ENCODE measurements around the gene PAGR1. TPM values are rescaled to one million over a fixed set of nuclear protein-coding genes. Genes with fewer than 3 reads are reported as not detected.

PAGR1 gene
- total and polyA plus RNA-seq, 2 of the 8 experiments (the other 6 are each of a cell fraction or from before 2014, with no cell fraction given): 35.4 to 56.4 TPM

DNA sequence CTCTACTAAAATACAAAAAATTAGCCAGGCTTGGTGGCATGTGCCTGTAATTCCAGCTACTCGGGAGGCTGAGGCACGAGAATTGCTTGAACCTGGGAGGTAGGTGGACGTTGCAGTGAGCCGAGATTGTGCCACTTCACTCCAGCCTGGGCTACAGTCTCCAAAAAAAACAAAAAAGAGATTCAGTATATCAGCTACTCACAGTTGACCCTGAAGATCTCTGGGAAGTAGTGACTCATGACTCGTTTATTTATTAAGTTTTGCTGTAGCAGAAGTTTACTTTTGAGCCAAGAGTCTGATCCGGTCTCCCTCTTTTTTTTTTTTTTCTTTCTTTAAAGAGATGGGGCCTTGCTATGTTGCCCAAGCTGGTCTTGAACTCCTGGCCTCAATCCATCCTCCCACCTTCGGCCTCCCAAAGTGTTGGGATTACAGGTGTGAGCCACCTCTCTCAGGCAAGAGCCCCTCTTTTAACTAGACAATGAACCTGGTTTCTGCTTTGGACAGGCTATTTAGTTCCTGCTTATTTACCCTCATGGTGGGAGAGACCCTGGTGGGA, 8.7 kb downstream of the PAGR1 start:
- no peak overlapping the region for H3K4me2 ChIP-seq (ENCODE audit: insufficient read depth in 1 of 2, low read depth in 2 of 2, low read length in 2 of 2)
- TF ChIP-seq TEAD4 (IDR thresholded peaks at IDR 0.05; ENCODE audit: low read depth, low read length) (no peak), FOSL1 (IDR thresholded peaks at IDR 0.05; ENCODE audit: insufficient read depth, low read depth, low read length) (no peak), CHD2 (IDR thresholded peaks at IDR 0.05; ENCODE audit: low read length) (no peak), BRCA1 (IDR thresholded peaks at IDR 0.05; ENCODE audit: low read depth, low read length) (no peak), POLR2A (IDR thresholded peaks at IDR 0.05; ENCODE audit: control extremely low read depth in 1 of 2, low read depth in 2 of 2, low read length in 2 of 2) (no peak), SAP30 (IDR thresholded peaks at IDR 0.05; ENCODE audit: insufficient read depth, insufficient replicate concordance, low read length) (no peak), CBX5 (IDR thresholded peaks at IDR 0.05; ENCODE audit: low read depth, low read length) (no peak), SIRT6 (IDR thresholded peaks at IDR 0.05; ENCODE audit: low read length) (no peak), JUND (IDR thresholded peaks at IDR 0.05; ENCODE audit: low read length) (no peak), EGR1 (IDR thresholded peaks at IDR 0.05; ENCODE audit: borderline replicate concordance, low read depth, low read length) (no peak), KDM1A (IDR thresholded peaks at IDR 0.05; ENCODE audit: borderline replicate concordance, low read length) (no peak)
- TF ChIP-seq, protein P1, sequence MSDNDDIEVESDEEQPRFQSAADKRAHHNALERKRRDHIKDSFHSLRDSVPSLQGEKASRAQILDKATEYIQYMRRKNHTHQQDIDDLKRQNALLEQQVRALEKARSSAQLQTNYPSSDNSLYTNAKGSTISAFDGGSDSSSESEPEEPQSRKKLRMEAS (IDR thresholded peaks at IDR 0.05): no peak
- TF ChIP-seq, protein P2, sequence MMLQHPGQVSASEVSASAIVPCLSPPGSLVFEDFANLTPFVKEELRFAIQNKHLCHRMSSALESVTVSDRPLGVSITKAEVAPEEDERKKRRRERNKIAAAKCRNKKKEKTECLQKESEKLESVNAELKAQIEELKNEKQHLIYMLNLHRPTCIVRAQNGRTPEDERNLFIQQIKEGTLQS (IDR thresholded peaks at IDR 0.05; ENCODE audit: insufficient read depth, low read depth, low read length): no peak

More for the DNA sequence above, 8.7 kb downstream of the PAGR1 start:
- Histone ChIP-seq H2BK15ac (ENCODE audit: low read length) (no peak overlapping the region), H2BK20ac (ENCODE audit: low read length) (no peak overlapping the region), H4K20me1 (replicated peaks in 1 of 2; ENCODE audit: control insufficient read depth in 1 of 2, insufficient read depth in 2 of 2, low read length in 2 of 2) (peaks cover 0 to 2% of the 10 kb centered on the region in 2 experiments), H3K9ac (replicated peaks in 1 of 4; ENCODE audit: extremely low read depth in 1 of 4, low read depth in 3 of 4, low read length in 3 of 4) (no peak overlapping the region), H2BK120ac (replicated peaks; ENCODE audit: low read depth, low read length) (no peak overlapping the region), H3K36me3 (ENCODE audit: control insufficient read depth in 2 of 4, insufficient read depth in 4 of 4, low read length in 3 of 4) (peaks cover under 1 to 7% (median 6%) of the 10 kb centered on the region in 4 experiments; a peak in 7 of 8 replicates), H3K4ac (replicated peaks; ENCODE audit: insufficient read length, low read depth, low read length) (no peak overlapping the region), H3K23ac (ENCODE audit: insufficient read length) (no peak overlapping the region), H3K79me2 (ENCODE audit: control insufficient read depth in 1 of 2, insufficient read depth in 2 of 2, low read length in 2 of 2) (no peaks in the 10 kb centered on the region), H3K79me1 (ENCODE audit: low read depth, low read length) (peaks cover 5% of the 10 kb centered on the region; the same call in 1 of the 2 replicates), H3K4me3 (ENCODE audit: extremely low read depth in 1 of 4, insufficient read depth in 2 of 4, low read depth in 3 of 4, low read length in 4 of 4) (no peak overlapping the region), H3K14ac (ENCODE audit: insufficient read length) (no peak overlapping the region), H2BK5ac (ENCODE audit: low read depth, low read length) (peak overlapping the region; percentile 39; the same call in 1 of the 2 replicates), H3K27ac (ENCODE audit: low read depth, low read length) (no peak overlapping the region), H3K4me1 (replicated peaks in 1 of 4; ENCODE audit: control insufficient read depth in 3 of 4, insufficient read depth in 4 of 4, low read length in 3 of 4) (peaks cover 0 to 8% (median 3%) of the 10 kb centered on the region in 4 experiments; a peak in 5 of 7 replicates), H3K27me3 (replicated peaks in 1 of 4; ENCODE audit: control insufficient read depth in 3 of 4, extremely low read depth in 1 of 4, insufficient read depth in 3 of 4, low read length in 3 of 4) (no peaks in the 10 kb centered on the region), H3K18ac (ENCODE audit: extremely low read depth, low read length) (no peak overlapping the region), H3K56ac (replicated peaks; ENCODE audit: insufficient read length, low read depth, low read length) (no peak overlapping the region), H4K91ac (replicated peaks; ENCODE audit: insufficient read length, low read length) (no peak overlapping the region), H4K5ac (ENCODE audit: insufficient read length, low read depth, low read length) (no peak overlapping the region), H2AFZ (ENCODE audit: low read length) (no peak overlapping the region), H2AK5ac (ENCODE audit: low read depth, low read length) (peak overlapping the region; percentile 82; the same call in 1 of the 2 replicates), H4K8ac (ENCODE audit: extremely low read depth, insufficient read depth, low read length) (no peak overlapping the region), H3K23me2 (ENCODE audit: low read depth, low read length) (no peaks in the 10 kb centered on the region; the same call in none of the 2 replicates), H2BK12ac (ENCODE audit: low read depth, low read length) (no peak overlapping the region), H3K9me3 (ENCODE audit: insufficient read depth in 2 of 2, low read depth in 1 of 2, low read length in 1 of 2) (no peaks in the 10 kb centered on the region)
- FAIRE-seq (no peak), DNase-seq (ENCODE audit: low read depth in 1 of 2, low spot score in 2 of 2) (no peak)
- ChIA-PET POLR2A (ENCODE audit: partially characterized antibody) (interaction anchor here (0.6 to 16.6 kb wide), 9 partner anchors 10 to 181 kb away, joined by 3 to 167 read pairs (median 6); no protein-coding TSS in a partner anchor), CTCF (ENCODE audit: partially characterized antibody) (interaction anchor here (0.8 to 17.5 kb wide), 3 partner anchors 10 to 28 kb away, joined by 3 to 212 read pairs (median 4); no protein-coding TSS in a partner anchor)
- WGBS, 2 experiments (ENCODE audit: extremely low coverage in 1 of 2, insufficient coverage in 1 of 2, insufficient read length in 1 of 2, insufficient replicate concordance in 2 of 2, low coverage in 1 of 2, low lambda C conversion rate in 2 of 2, missing lambda C conversion rate in 1 of 2): 92% methylated on average over 7 of the region's 7 CpGs; no CpG with 5 or more reads in 1 of the 2 experiments
